NT2/D1 (cell line): Measurements from ENCODE around the gene CLEC4F.

Experiments
- SUZ12 ChIP-seq: IDR thresholded peaks from 2 replicates; pipeline ENCODE4 v1.6.1; 2011; ENCODE audit not compliant: insufficient read length, insufficient read depth; ENCODE audit errors: extremely low read depth
- YY1 ChIP-seq: IDR thresholded peaks from 2 replicates; pipeline ENCODE4 v1.6.1; 2011; ENCODE audit not compliant: insufficient read length, insufficient read depth
- ZNF274 ChIP-seq: IDR thresholded peaks from 2 replicates; pipeline ENCODE4 v1.6.1; 2011; ENCODE audit warnings: mild to moderate bottlenecking, low read depth, low read length

GRCh38 chr2:70834881-70835280 is 14.5 kb upstream of the CLEC4F start:
- TF ChIP-seq ZNF274, result no peak
- no peak for TF ChIP-seq SUZ12
- no peak for TF ChIP-seq YY1
